IPS-18a (cell line): ENCODE data around the gene TIMM10.

Source experiments
- H3K27ac ChIP-seq: one replicate; pipeline ENCODE4 v1.5.1; 2013; ENCODE audit warnings: low read length
- H3K27me3 ChIP-seq: one replicate; pipeline ENCODE4 v1.6.1; 2013; ENCODE audit warnings: mild to moderate bottlenecking, low read length; ENCODE audit not compliant: control insufficient read depth, insufficient read depth
- H3K36me3 ChIP-seq: one replicate; pipeline ENCODE4 v1.6.1; 2013; ENCODE audit warnings: low read depth, low read length; ENCODE audit not compliant: control insufficient read depth
- H3K4me1 ChIP-seq: one replicate; pipeline ENCODE4 v1.6.1; 2013; ENCODE audit warnings: low read depth, low read length; ENCODE audit not compliant: control insufficient read depth
- H3K4me3 ChIP-seq: one replicate; pipeline ENCODE4 v1.5.1; 2013; ENCODE audit warnings: low read length
- H3K9ac ChIP-seq: one replicate; pipeline ENCODE4 v1.6.1; 2013; ENCODE audit warnings: mild to moderate bottlenecking, low read length, moderate library complexity
- H3K9me3 ChIP-seq: one replicate; pipeline ENCODE4 v1.6.1; 2013; ENCODE audit warnings: low read depth, low read length; ENCODE audit not compliant: control insufficient read depth

The TIMM10 gene

DNA sequence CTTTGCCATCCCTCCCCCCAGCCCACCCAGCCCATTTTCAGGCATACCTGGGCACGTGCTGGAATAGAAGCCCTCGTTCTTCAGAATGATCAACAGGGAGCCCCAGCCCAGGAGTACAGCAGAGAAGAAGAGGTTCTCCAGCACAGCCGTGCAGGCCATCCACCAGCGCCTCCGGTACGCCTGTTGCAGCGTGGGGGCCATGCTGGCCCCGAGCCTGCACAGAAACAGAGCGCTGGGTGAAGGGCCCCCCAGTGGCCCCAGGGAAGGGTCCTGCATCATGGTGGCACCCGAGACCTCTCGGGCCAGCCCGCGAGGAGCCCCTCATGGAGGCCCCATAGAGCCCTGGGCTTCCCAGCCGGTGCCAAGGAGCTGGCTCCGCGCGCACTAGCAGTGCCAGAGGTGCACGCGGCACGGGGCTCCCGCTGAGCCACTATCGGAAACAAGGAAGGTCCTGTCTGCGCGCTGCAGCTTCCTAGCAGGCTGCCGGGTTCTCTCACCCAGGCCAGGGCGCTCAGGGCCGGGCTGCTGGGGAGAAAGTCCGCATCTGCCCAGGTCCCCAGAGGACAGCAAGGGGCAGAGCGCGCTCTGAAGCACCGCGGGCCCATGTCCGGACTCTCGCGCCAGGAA, 16.5 kb downstream of the TIMM10 start:
- Histone ChIP-seq H3K9ac (peak overlapping the region; percentile 62), H3K27ac (no peak overlapping the region), H3K27me3 (peaks cover 48% of the 10 kb centered on the region), H3K9me3 (no peaks in the 10 kb centered on the region), H3K36me3 (no peaks in the 10 kb centered on the region), H3K4me3 (peak overlapping the region; percentile 80), H3K4me1 (peaks cover 4% of the 10 kb centered on the region)

DNA sequence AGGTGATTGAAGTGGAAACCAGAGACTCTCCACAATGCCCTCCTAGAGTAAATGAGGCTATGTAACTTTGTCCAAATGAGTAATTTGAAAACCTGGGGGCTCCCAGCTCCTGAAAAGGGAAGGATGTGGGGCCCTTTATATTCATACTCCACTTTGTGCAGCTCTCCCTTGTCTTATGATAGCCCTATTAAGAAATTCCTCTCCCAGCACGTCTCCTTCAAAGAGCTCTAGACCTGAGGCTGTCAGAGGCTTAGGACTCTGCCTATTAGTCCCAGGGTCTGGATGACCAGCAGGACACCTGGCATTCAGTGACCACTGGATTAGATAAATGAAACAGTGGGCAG, 17.1 kb downstream of the TIMM10 start:
- Histone ChIP-seq H3K27ac (no peak overlapping the region), H3K4me3 (peak overlapping the region; percentile 80), H3K36me3 (no peaks in the 10 kb centered on the region), H3K27me3 (peaks cover 48% of the 10 kb centered on the region), H3K9me3 (no peaks in the 10 kb centered on the region), H3K4me1 (peaks cover 4% of the 10 kb centered on the region), H3K9ac (peak overlapping the region; percentile 62)

DNA sequence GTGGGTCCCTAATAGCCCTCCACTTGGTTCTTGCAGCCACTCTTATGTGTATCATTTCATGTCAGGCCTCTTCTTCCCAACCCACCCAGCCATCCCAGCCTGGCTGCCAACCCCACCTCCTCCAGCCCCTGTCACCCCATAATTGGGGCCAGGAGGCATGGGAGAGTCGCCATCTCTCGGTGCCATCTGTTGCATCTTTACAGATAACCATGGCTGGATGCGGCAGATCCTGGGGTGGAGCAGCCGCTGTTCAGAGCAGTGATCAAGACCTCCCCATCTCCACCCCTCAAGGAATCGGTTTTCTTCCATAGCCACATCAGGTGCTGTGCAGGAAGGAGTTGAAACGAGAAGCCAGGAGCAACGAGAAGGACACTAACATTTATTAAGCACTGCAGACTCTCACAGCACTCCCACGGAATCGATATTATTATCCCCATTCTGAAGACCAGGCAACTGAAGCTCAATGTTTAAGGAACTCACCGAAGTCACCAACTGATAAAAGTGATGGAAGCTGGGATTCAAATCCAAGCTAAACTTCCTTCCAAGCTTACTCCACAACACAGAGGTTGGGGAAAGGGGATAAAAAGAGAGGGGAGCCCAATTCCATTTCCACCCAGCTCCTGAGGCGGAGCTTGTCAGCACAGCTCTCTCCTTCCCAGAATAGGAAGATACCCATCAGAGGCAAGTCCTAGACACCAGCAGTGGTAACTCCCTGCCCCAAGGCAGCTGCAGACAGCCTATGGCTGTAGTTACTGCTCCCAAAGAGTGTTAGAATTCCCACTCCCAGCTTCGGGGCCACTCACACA, 17.7 kb downstream of the TIMM10 start:
- H3K9me3 ChIP-seq = no peaks in the 10 kb centered on the region
- no peak overlapping the region for H3K4me3 ChIP-seq
- peaks cover 48% of the 10 kb centered on the region for H3K27me3 ChIP-seq
- no peak overlapping the region for H3K27ac ChIP-seq
- no peak overlapping the region for H3K9ac ChIP-seq
- peaks cover 4% of the 10 kb centered on the region for H3K4me1 ChIP-seq
- H3K36me3 ChIP-seq = no peaks in the 10 kb centered on the region

DNA sequence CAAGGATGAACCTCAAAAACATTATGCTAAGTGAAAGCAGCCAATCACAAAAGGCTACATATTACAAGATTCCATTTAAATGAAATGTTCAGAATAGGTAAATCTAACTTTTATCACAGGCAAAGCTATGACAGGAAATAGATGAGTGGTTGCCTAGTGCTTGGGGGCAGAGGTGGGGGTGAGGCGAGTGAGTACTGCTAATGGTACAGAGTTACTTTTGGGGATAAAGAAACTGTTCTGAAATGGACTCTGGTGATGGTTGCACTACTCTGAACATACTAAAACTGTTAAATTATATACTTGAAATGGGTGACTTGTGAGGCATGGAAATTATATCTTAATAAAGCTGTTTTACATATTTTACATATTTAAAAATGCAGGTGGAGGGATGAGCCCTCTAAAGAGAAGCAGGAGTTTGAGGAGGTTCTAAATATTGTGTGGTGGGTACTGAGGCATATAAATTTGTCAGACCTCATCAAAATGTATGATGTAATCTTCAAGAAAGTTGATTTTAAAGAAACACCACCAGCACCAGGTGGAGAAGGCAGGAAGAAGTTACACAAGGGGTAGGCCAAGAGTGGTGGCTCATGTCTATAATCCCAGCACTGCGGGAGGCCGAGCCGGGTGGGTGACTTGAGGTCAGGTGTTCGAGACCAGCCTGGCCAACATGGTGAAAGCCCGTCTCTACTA, 18.7 kb downstream of the TIMM10 start:
- no peaks in the 10 kb centered on the region for H3K9me3 ChIP-seq
- no peaks in the 10 kb centered on the region for H3K36me3 ChIP-seq
- peaks cover 42% of the 10 kb centered on the region for H3K27me3 ChIP-seq
- no peak overlapping the region for H3K9ac ChIP-seq
- H3K4me3 ChIP-seq = no peak overlapping the region
- no peak overlapping the region for H3K27ac ChIP-seq
- peaks cover 4% of the 10 kb centered on the region for H3K4me1 ChIP-seq

DNA sequence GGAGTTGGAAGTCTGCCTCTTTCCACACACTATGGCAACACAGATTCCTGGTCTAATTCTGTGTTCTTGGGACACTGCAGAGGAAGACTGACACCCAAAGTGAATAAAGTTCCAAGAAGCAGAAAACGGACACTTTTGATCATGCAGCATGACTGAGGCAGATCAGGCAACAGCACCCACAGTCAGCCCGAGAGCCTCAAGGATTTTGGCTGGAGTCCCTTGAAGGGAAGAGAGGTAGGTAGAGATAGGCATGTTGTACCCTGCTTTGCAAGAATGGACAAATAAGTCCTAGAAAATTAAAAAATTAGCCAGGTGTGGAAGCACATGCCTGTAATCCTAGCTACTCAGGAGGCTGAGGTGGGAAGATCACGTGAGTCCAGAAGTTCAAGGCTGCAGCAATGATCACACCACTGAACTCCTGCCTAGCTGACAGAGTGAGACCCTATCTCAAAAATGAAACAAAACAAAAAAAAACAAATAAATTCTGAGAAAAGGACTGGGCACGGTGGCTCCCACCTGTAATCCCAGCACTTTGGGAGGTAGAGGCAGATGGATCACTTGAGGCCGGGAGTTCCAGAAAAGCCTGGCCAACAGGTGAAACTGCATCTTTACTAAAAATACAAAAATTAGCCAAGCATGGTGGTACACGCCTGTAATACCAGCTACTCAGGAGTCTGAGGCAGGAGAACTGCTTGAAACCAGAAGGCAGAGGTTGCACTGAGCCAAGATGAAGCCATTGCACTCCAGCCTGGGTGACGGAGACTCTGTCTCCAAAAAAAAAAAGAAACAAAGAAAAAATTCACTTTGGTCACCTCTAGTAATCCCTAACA, 22.0 kb downstream of the TIMM10 start:
- Histone ChIP-seq H3K27me3 (peaks cover 9% of the 10 kb centered on the region), H3K4me3 (no peak overlapping the region), H3K36me3 (no peaks in the 10 kb centered on the region), H3K4me1 (no peaks in the 10 kb centered on the region), H3K27ac (no peak overlapping the region), H3K9me3 (no peaks in the 10 kb centered on the region), H3K9ac (no peak overlapping the region)

DNA sequence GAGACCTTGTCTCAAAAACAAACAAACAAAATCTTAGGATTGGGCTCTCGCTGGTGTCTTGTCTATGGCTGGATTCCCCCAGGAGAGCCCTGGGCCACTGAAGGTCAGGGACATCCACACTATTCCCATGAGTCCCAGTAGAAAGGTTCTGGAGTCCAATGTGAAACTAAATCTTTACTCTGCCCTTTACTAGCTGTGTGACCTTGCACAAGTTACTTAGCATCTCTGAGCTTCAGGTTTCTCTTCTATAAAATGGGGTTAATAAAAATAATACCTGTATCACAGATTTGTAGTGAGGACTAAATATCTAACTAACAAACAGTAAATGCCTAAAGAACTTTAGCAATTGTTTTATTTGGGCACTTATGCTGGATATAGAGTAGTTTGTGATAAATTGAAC, 24.0 kb downstream of the TIMM10 start:
- Histone ChIP-seq H3K27ac (no peak overlapping the region), H3K9ac (no peak overlapping the region), H3K27me3 (no peaks in the 10 kb centered on the region), H3K36me3 (no peaks in the 10 kb centered on the region), H3K4me1 (no peaks in the 10 kb centered on the region), H3K9me3 (no peaks in the 10 kb centered on the region), H3K4me3 (no peak overlapping the region)

DNA sequence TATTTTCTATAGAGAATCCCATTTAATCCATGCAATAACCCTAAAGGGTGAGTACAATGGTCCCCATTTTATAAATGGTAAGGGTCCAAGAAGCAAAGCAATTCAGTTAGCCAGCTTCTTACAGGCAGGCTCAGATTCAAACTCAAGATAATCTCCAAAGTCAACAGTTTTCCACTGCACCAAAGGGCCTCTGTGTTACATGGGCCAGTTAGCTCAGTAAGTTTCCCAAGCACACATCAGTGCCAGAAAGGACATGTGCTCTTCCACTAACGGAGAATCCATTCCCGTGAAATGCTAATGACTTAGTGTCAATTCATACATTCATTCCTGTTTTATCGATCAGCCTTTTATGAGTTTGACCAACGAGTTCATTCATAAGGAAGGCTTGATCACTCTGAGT, 26.0 kb downstream of the TIMM10 start:
- Histone ChIP-seq H3K27ac (no peak overlapping the region), H3K27me3 (no peaks in the 10 kb centered on the region), H3K4me1 (peaks cover 7% of the 10 kb centered on the region), H3K9ac (no peak overlapping the region), H3K36me3 (no peaks in the 10 kb centered on the region), H3K9me3 (no peaks in the 10 kb centered on the region), H3K4me3 (no peak overlapping the region)

DNA sequence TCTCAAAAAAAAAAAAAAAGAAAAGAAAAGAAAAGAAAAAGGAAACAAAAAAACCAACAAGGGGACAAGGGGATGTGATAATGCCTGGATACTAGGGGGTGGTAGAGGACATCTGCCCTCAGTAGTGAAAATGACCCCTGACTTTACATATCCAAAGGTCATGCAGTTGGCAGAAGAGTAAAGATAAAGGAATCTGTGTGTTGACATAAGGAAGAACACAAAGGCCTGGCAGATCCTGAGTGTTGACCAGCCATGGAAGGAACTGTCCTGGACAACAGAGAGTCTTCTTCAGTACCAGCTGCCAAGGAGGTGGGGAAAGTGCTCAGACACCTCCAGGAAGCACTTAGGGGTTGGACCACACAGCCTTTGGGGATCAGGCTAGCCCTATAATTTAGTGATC, 27.7 kb downstream of the TIMM10 start:
- no peaks in the 10 kb centered on the region for H3K36me3 ChIP-seq
- no peak overlapping the region for H3K27ac ChIP-seq
- H3K27me3 ChIP-seq = no peaks in the 10 kb centered on the region
- peaks cover 7% of the 10 kb centered on the region for H3K4me1 ChIP-seq
- H3K4me3 ChIP-seq = no peak overlapping the region
- H3K9me3 ChIP-seq = no peaks in the 10 kb centered on the region
- no peak overlapping the region for H3K9ac ChIP-seq

DNA sequence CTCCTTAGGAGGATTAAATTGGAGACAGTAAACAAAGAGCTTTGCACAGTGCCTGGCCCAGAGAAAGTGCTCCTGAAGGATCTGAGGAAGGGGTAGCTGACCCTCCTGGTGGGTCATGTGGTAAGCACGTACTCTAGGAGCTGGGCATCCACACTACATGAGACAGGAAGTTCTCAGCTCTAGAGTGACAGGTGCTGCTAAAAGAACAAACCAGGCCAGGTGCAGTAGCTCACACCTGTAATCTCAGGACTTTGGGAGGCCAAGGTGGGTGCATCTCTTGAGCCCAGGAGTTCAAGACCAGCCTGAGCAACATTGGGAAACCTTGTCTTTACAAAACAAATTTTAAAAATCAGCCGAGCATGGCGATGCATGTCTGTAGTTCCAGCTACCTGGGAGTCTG, 28.2 kb downstream of the TIMM10 start:
- Histone ChIP-seq H3K9ac (no peak overlapping the region), H3K4me1 (peaks cover 7% of the 10 kb centered on the region), H3K4me3 (no peak overlapping the region), H3K27ac (no peak overlapping the region), H3K36me3 (no peaks in the 10 kb centered on the region), H3K27me3 (no peaks in the 10 kb centered on the region), H3K9me3 (no peaks in the 10 kb centered on the region)

DNA sequence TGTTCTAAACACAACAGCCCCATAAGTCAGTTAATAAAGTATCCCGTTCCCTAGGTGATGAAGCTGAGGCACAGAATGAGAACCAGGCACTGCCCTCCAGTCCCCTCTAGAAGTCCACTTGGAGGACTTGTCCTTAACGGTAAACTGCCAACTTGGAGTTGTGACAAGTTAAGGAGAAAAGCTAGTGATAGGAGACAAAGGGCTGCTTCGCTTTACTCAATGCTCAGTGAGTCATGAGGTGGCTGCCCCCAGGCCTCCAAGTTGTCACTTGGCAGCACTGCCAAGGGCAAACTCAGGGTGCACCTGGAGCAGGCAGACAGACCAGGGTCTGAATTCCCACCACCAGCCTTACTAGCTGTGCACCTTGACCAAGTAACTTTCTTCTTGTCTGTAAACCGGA, 28.6 kb downstream of the TIMM10 start:
- Histone ChIP-seq H3K9ac (no peak overlapping the region), H3K9me3 (no peaks in the 10 kb centered on the region), H3K27me3 (no peaks in the 10 kb centered on the region), H3K4me1 (peaks cover 7% of the 10 kb centered on the region), H3K27ac (no peak overlapping the region), H3K4me3 (no peak overlapping the region), H3K36me3 (no peaks in the 10 kb centered on the region)

DNA sequence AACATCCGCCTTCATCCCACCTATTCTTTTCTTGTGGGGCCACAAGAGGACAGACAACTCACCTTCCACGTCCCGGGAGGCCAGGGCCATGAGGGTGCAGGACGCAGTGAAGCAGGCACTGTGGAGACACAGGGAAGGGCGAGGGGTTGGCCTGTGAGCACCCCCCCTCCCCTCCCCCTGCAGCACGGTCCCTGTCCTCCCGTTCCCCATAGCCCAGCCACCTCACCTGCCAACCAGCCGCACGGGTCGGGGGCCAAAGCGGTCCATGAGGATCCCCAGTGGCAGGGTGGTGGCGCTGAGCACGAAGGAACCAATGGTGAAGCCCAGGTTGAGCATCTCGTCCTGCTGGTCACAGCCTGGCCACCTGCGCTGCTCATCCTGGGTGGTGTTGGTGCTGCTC, 29.6 kb downstream of the TIMM10 start:
- no peaks in the 10 kb centered on the region for H3K27me3 ChIP-seq
- no peak overlapping the region for H3K27ac ChIP-seq
- H3K36me3 ChIP-seq = peaks cover under 1% of the 10 kb centered on the region
- H3K4me3 ChIP-seq = no peak overlapping the region
- H3K9me3 ChIP-seq = no peaks in the 10 kb centered on the region
- no peak overlapping the region for H3K9ac ChIP-seq
- H3K4me1 ChIP-seq = peaks cover 7% of the 10 kb centered on the region
